ENCODE measurements around the gene PEX26. TPM values are rescaled to one million over a fixed set of nuclear protein-coding genes. Genes with fewer than 3 reads are reported as not detected.

Gene PEX26
- total RNA-seq, 2 experiments from 2014 or later, result 19.6 to 20.8 TPM

DNA sequence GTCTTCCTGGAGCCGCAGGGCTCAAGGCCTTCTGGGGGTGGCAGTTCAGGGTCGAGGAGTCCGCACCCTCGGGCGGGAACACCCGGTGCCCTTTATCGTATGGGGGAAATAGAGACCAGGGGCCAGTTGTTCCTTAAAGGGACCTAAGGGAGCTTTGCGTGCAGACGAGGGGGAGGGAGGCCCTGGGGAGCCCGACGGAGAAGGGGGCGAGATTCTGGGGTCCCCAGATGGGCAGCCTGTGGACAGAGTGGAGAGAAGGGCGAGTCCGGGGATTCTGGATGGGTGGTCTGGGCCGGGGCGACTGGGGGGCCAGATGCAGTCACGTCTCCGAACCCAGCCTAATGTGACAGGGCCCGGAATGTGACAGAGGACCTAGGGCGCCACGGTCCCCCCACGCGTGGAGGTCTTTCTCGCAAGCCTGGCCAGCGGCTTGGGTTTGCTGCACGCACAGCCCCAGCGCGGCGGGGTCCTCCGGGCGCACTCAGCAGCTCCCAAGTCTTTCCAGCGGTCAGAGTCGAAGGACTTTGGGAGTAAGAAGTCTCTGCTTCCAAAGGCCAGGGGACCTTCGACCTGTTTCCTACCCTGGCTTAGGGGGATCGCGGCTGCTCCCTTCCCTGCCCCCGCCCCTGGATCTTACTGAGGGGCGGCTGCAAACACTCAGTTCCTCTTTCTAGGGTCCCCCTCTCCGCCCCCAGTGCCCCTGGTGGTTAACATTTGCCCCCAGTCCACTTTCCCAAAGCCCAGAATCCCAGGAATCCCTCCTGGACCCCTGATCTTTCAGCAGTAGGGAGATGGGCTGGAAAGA lies 33.4 kb downstream of the PEX26 start:
- ATAC-seq (ENCODE audit: poor library complexity), result no peak

GRCh38 chr22:18111759-18112330 lies 34.1 kb downstream of the PEX26 start:
- no peak overlapping the region for H3K27ac ChIP-seq (ENCODE audit: low read depth in 1 of 2, low read length in 2 of 2)
- Mint-ChIP-seq H3K36me3 (ENCODE audit: low read depth) (no peaks in the 10 kb centered on the region), H3K4me1 (ENCODE audit: low read depth) (peaks cover 27% of the 10 kb centered on the region), H3K27me3 (peaks cover 49% of the 10 kb centered on the region), H3K27ac (no peak overlapping the region), H3K4me3 (no peak overlapping the region), H3K9me3 (no peaks in the 10 kb centered on the region)
- POLR2A ChIA-PET, result no interaction called here
- H3K4me3 ChIP-seq (ENCODE audit: low read length), result no peak overlapping the region
- peaks cover 33% of the 10 kb centered on the region for H3K4me1 ChIP-seq (ENCODE audit: insufficient read depth, low read length)
- no peaks in the 10 kb centered on the region for H3K36me3 ChIP-seq (ENCODE audit: insufficient read depth, low read length)
- H3K27me3 ChIP-seq (ENCODE audit: control insufficient read depth in 1 of 2, insufficient read depth in 2 of 2, low read length in 2 of 2), result peaks cover 20 to 30% of the 10 kb centered on the region in 2 experiments
- no peak for DNase-seq
- no peak for ATAC-seq (ENCODE audit: poor library complexity)
- TF ChIP-seq, protein P1, sequence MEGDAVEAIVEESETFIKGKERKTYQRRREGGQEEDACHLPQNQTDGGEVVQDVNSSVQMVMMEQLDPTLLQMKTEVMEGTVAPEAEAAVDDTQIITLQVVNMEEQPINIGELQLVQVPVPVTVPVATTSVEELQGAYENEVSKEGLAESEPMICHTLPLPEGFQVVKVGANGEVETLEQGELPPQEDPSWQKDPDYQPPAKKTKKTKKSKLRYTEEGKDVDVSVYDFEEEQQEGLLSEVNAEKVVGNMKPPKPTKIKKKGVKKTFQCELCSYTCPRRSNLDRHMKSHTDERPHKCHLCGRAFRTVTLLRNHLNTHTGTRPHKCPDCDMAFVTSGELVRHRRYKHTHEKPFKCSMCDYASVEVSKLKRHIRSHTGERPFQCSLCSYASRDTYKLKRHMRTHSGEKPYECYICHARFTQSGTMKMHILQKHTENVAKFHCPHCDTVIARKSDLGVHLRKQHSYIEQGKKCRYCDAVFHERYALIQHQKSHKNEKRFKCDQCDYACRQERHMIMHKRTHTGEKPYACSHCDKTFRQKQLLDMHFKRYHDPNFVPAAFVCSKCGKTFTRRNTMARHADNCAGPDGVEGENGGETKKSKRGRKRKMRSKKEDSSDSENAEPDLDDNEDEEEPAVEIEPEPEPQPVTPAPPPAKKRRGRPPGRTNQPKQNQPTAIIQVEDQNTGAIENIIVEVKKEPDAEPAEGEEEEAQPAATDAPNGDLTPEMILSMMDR (IDR thresholded peaks at IDR 0.05), result no peak
- peaks cover 0 to 20% of the 10 kb centered on the region in 2 experiments for H3K9me3 ChIP-seq (ENCODE audit: control insufficient read depth in 1 of 2, insufficient read depth in 1 of 2, low read length in 2 of 2)
- CTCF ChIA-PET, result no interaction called here
- intact Hi-C loops (cut with DNase I, micrococcal nuclease), result no loop called here

More for the DNA sequence above, 33.4 kb downstream of the PEX26 start:
- H3K4me3 ChIP-seq (ENCODE audit: low read length), result no peak overlapping the region
- Mint-ChIP-seq H3K9me3 (no peaks in the 10 kb centered on the region), H3K4me1 (ENCODE audit: low read depth) (peaks cover 27% of the 10 kb centered on the region), H3K4me3 (no peak overlapping the region), H3K27me3 (peaks cover 49% of the 10 kb centered on the region), H3K27ac (no peak overlapping the region), H3K36me3 (ENCODE audit: low read depth) (no peaks in the 10 kb centered on the region)
- peaks cover 23 to 30% of the 10 kb centered on the region in 2 experiments for H3K27me3 ChIP-seq (ENCODE audit: control insufficient read depth in 1 of 2, insufficient read depth in 2 of 2, low read length in 2 of 2)
- no peaks in the 10 kb centered on the region for H3K36me3 ChIP-seq (ENCODE audit: insufficient read depth, low read length)
- H3K9me3 ChIP-seq (ENCODE audit: control insufficient read depth in 1 of 2, insufficient read depth in 1 of 2, low read length in 2 of 2), result peaks cover 0 to 21% of the 10 kb centered on the region in 2 experiments
- ChIA-PET POLR2A (interaction anchor here (1.1 kb wide), 1 partner anchor 33 kb away, joined by 3 read pairs; the partner anchor contains the start of gene PEX26), CTCF (no interaction called here)
- TF ChIP-seq, protein P1 (IDR thresholded peaks at IDR 0.05), result no peak
- no peak overlapping the region for H3K27ac ChIP-seq (ENCODE audit: low read depth in 1 of 2, low read length in 2 of 2)
- H3K4me1 ChIP-seq (ENCODE audit: insufficient read depth, low read length), result peaks cover 33% of the 10 kb centered on the region
- intact Hi-C loops (cut with DNase I, micrococcal nuclease), result no loop called here
- no peak for DNase-seq

DNA sequence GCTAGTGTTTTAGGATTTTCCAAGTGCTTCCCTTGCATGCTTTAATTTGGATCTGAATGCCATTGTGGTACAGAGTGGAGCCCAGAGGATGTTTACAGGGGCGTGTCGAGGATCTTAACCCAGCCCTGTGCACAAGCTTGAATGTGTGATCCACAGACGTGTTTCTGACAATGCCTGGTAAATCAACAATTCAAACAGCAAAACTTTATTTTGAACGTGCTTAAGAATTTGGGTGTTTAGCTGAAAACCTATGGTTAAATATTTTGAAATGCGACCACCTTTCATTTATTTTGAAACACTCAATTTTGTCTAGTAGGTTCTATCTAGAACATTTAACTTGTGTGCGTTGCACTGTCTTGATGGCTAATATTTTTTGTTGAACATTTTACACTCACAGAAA lies 34.6 kb downstream of the PEX26 start:
- Histone ChIP-seq H3K4me1 (ENCODE audit: insufficient read depth, low read length) (peaks cover 33% of the 10 kb centered on the region), H3K9me3 (ENCODE audit: control insufficient read depth in 1 of 2, insufficient read depth in 1 of 2, low read length in 2 of 2) (peaks cover 0 to 20% of the 10 kb centered on the region in 2 experiments), H3K4me3 (ENCODE audit: low read length) (no peak overlapping the region), H3K27ac (ENCODE audit: low read depth in 1 of 2, low read length in 2 of 2) (no peak overlapping the region), H3K27me3 (ENCODE audit: control insufficient read depth in 1 of 2, insufficient read depth in 2 of 2, low read length in 2 of 2) (peaks cover 20 to 30% of the 10 kb centered on the region in 2 experiments), H3K36me3 (ENCODE audit: insufficient read depth, low read length) (no peaks in the 10 kb centered on the region)
- POLR2A ChIA-PET, result no interaction called here
- Mint-ChIP-seq H3K36me3 (ENCODE audit: low read depth) (no peaks in the 10 kb centered on the region), H3K4me1 (ENCODE audit: low read depth) (peaks cover 27% of the 10 kb centered on the region), H3K9me3 (no peaks in the 10 kb centered on the region), H3K4me3 (no peak overlapping the region), H3K27me3 (peaks cover 45% of the 10 kb centered on the region), H3K27ac (no peak overlapping the region)
- intact Hi-C loops (cut with DNase I, micrococcal nuclease), result no loop called here
- ATAC-seq (ENCODE audit: poor library complexity), result no peak
- CTCF ChIA-PET, result no interaction called here
- TF ChIP-seq, protein P1 (IDR thresholded peaks at IDR 0.05), result no peak
- no peak for DNase-seq
